Stimulated activated CD8-positive, alpha-beta memory T cell treated with anti-CD3 and anti-CD28 coated beads, Interleukin-4, amount 100 ng/mL, for 4 hours (primary cell): ENCODE results near the gene UBE2E1.
"Not testable (repeated sequence)": the region's sequence is repeated elsewhere in the genome, so short reads cannot be mapped to it uniquely, and the experiment has no call there.

Experiments used
- DNase-seq, 2 donors: peaks; one replicate each; pipeline ENCODE4 v3.0.0-alpha.2; 2020; ENCODE audit warnings: low read depth in 2 of 2, low spot score in 1 of 2

The UBE2E1 gene

GRCh38 chr3:23916152-23916885 lies 110.6 kb downstream of the UBE2E1 start:
- no peak for DNase-seq

- peak; percentile 95 for DNase-seq
Measured at GRCh38 chr3:23916886-23917678, 111.3 kb downstream of the UBE2E1 start, which contains the start of the genes NKIRAS1 and RPL15. TSS of gene NKIRAS1 (minus strand) at chr3:23916990. CDS start at chr3:23910904, 6,086 bp downstream. TSS of gene RPL15 (plus strand) at chr3:23917132. CDS start at chr3:23917860, 728 bp downstream.

GRCh38 chr3:23917679-23918303 lies 112.0 kb downstream of the UBE2E1 start:
- not testable (repeated sequence) for DNase-seq

GRCh38 chr3:23918331-23918730 lies 112.6 kb downstream of the UBE2E1 start:
- not testable (repeated sequence) for DNase-seq

- no peak for DNase-seq
Measured at GRCh38 chr3:23919628-23920027, 113.9 kb downstream of the UBE2E1 start.

GRCh38 chr3:23920151-23920655 lies 114.4 kb downstream of the UBE2E1 start:
- DNase-seq = no peak

GRCh38 chr3:23921052-23921511 lies 115.3 kb downstream of the UBE2E1 start:
- DNase-seq = no peak

- DNase-seq = no peak
Measured at GRCh38 chr3:23923786-23924185, 118.0 kb downstream of the UBE2E1 start.

- no peak for DNase-seq
Measured at GRCh38 chr3:23926246-23926645, 120.5 kb downstream of the UBE2E1 start.

GRCh38 chr3:23926736-23927135 lies 121.0 kb downstream of the UBE2E1 start:
- DNase-seq = no peak

- DNase-seq = no peak
Measured at GRCh38 chr3:23928524-23928923, 122.8 kb downstream of the UBE2E1 start.

GRCh38 chr3:23931597-23931996 lies 125.8 kb downstream of the UBE2E1 start:
- DNase-seq = no peak

- DNase-seq = no peak
Measured at GRCh38 chr3:23932571-23932970, 126.8 kb downstream of the UBE2E1 start.

- no peak for DNase-seq
Measured at GRCh38 chr3:23934253-23934652, 128.5 kb downstream of the UBE2E1 start.

- no peak for DNase-seq
Measured at GRCh38 chr3:23937296-23937695, 131.5 kb downstream of the UBE2E1 start.

- DNase-seq = no peak
Measured at GRCh38 chr3:23938688-23939087, 132.9 kb downstream of the UBE2E1 start.

GRCh38 chr3:23940775-23941174 lies 135.0 kb downstream of the UBE2E1 start:
- DNase-seq = no peak
